WTC11 (cell line): ENCODE results near the gene PRUNE2.

Source experiments
- CBFB ChIP-seq: sonication (generic); formaldehyde crosslinking; IDR thresholded peaks from 2 replicates; pipeline ENCODE4 v1.8.1; 2022; ENCODE audit warnings: mild to moderate bottlenecking, low read depth, missing genetic modification reagents
- FOXJ3 ChIP-seq: sonication (generic); formaldehyde crosslinking; IDR thresholded peaks from 2 replicates; pipeline ENCODE4 v1.9.0; 2021; ENCODE audit warnings: missing genetic modification reagents, mild to moderate bottlenecking, borderline replicate concordance
- IRF1 ChIP-seq: sonication (generic); formaldehyde crosslinking; IDR thresholded peaks from 2 replicates; pipeline ENCODE4 v1.8.0; 2023; ENCODE audit warnings: missing genetic modification reagents
- SP1 ChIP-seq: sonication (generic); formaldehyde crosslinking; conservative IDR thresholded peaks from 2 replicates; pipeline ENCODE4 v1.8.1; 2022; ENCODE audit warnings: missing genetic modification reagents
- TEAD4 ChIP-seq: sonication (generic); formaldehyde crosslinking; IDR thresholded peaks from 2 replicates; pipeline ENCODE4 v1.8.0; 2022; ENCODE audit warnings: mild to moderate bottlenecking, missing genetic modification reagents
- TP53 ChIP-seq: sonication (generic); formaldehyde crosslinking; IDR thresholded peaks from 2 replicates; pipeline ENCODE4 v1.8.1; 2023; ENCODE audit warnings: mild to moderate bottlenecking, missing genetic modification reagents
- ZNF121 ChIP-seq: sonication (generic); formaldehyde crosslinking; IDR thresholded peaks from 2 replicates; pipeline ENCODE4 v1.8.0; 2023; ENCODE audit warnings: missing genetic modification reagents
- ZNF512 ChIP-seq: sonication (generic); formaldehyde crosslinking; IDR thresholded peaks from 2 replicates; pipeline ENCODE4 v1.8.1; 2022; ENCODE audit warnings: missing genetic modification reagents, borderline replicate concordance
- TF ChIP-seq, protein P1 (sequence below): fragments of 200-600 bp; IDR thresholded peaks from 2 replicates; pipeline ENCODE4 v1.8.0; 2022; ENCODE audit warnings: antibody characterized with exemption
- TF ChIP-seq, protein P2 (sequence below): sonication (generic); formaldehyde crosslinking; IDR thresholded peaks from 2 replicates; pipeline ENCODE4 v1.8.0; 2022; ENCODE audit warnings: mild to moderate bottlenecking, missing genetic modification reagents

DNA sequence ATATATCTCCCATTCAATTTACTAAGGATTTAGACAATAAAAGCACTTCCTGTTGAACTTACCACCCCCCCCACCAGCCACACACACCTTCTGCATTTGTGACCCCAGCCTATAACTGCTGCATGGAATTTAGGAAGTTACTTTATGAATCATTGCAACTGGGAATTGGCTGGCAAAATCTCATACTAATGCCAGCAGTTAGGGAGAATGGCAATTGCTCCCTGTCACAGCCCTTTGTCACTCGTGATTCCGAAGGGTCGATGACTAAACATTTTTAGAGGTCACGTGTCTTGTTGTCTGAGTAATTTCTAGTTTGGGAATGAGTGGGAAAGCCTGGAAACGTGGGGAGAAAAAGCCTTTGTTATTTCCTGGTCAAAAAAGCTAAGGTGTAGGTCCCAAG is 188.3 kb downstream of the PRUNE2 start:
- TF ChIP-seq FOXJ3 (CRISPR knock-in tag) (no peak), CBFB (CRISPR knock-in tag) (no peak), SP1 (CRISPR knock-in tag) (no peak), ZNF121 (CRISPR knock-in tag) (no peak), IRF1 (CRISPR knock-in tag) (no peak), ZNF512 (CRISPR knock-in tag) (no peak), TEAD4 (CRISPR knock-in tag) (no peak), TP53 (CRISPR knock-in tag) (no peak)
- TF ChIP-seq, protein P1, sequence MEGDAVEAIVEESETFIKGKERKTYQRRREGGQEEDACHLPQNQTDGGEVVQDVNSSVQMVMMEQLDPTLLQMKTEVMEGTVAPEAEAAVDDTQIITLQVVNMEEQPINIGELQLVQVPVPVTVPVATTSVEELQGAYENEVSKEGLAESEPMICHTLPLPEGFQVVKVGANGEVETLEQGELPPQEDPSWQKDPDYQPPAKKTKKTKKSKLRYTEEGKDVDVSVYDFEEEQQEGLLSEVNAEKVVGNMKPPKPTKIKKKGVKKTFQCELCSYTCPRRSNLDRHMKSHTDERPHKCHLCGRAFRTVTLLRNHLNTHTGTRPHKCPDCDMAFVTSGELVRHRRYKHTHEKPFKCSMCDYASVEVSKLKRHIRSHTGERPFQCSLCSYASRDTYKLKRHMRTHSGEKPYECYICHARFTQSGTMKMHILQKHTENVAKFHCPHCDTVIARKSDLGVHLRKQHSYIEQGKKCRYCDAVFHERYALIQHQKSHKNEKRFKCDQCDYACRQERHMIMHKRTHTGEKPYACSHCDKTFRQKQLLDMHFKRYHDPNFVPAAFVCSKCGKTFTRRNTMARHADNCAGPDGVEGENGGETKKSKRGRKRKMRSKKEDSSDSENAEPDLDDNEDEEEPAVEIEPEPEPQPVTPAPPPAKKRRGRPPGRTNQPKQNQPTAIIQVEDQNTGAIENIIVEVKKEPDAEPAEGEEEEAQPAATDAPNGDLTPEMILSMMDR = no peak
- TF ChIP-seq, protein P2, sequence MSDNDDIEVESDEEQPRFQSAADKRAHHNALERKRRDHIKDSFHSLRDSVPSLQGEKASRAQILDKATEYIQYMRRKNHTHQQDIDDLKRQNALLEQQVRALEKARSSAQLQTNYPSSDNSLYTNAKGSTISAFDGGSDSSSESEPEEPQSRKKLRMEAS = no peak
